ENCODE results near the gene CFAP69.

GRCh38 chr7:90210475-90210874, 34.5 kb upstream of the CFAP69 start:
- TF ChIP-seq REST (IDR thresholded peaks at IDR 0.05; ENCODE audit: insufficient read depth in 1 of 2, low read depth in 2 of 2, low read length in 2 of 2): no peak
- no peak for TF ChIP-seq POLR2AphosphoS5 (IDR thresholded peaks at IDR 0.05; ENCODE audit: low read depth, low read length)
- TF ChIP-seq TAF1 (IDR thresholded peaks at IDR 0.05; ENCODE audit: borderline replicate concordance, insufficient read depth, low read length): no peak
- TF ChIP-seq SIN3A (IDR thresholded peaks at IDR 0.05; ENCODE audit: borderline replicate concordance, insufficient read depth, low read length): no peak
